Vagina (tissue), 2 donors: Measurements from ENCODE around the gene NEIL1. TPM values are rescaled to one million over a fixed set of nuclear protein-coding genes. Genes with fewer than 3 reads are reported as not detected.

Source experiments
- DNase-seq, 2 donors: peaks; one replicate each; pipeline ENCODE4 v3.0.0-alpha.2; 2017; ENCODE audit errors: extremely low spot score in 2 of 2
- H3K27ac ChIP-seq: fragments of 200-600 bp; sonication (generic); one replicate; pipeline ENCODE4 v1.5.1; 2019
- H3K27me3 ChIP-seq: fragments of 200-600 bp; sonication (generic); one replicate; pipeline ENCODE4 v1.5.1; 2019
- H3K36me3 ChIP-seq, 2 donors: fragments of 200-600 bp; sonication (generic); one replicate each; pipeline ENCODE4 v1.5.1; 2017 to 2019
- H3K4me1 ChIP-seq: fragments of 200-600 bp; sonication (generic); one replicate; pipeline ENCODE4 v1.5.1; 2019
- H3K4me3 ChIP-seq, 2 donors: fragments of 200-600 bp; sonication (generic); 1 replicate in 1 of 2; 2 replicates in 1 of 2; pipeline ENCODE4 v1.5.1; 2016 to 2019
- H3K9me3 ChIP-seq: fragments of 200-600 bp; sonication (generic); one replicate; pipeline ENCODE4 v1.5.1; 2019
- POLR2A ChIP-seq, 2 donors: fragments of 450-650 bp; IDR thresholded peaks; one replicate each; pipeline ENCODE4 v1.6.1; 2017; ENCODE audit warnings: antibody characterized with exemption in 2 of 2, mild to moderate bottlenecking in 2 of 2, moderate library complexity in 2 of 2
- POLR2AphosphoS5 ChIP-seq, 2 donors: sonication (generic); formaldehyde crosslinking; IDR thresholded peaks; one replicate each; pipeline ENCODE4 v1.9.0; 2017; ENCODE audit warnings: antibody characterized with exemption in 2 of 2, mild to moderate bottlenecking in 2 of 2, low read depth in 1 of 2; ENCODE audit not compliant: insufficient read depth in 1 of 2
- intact Hi-C: fragments of 100-400 bp; cut with DNase I; formaldehyde crosslinking; loops from one replicate; pipeline ENCODE4 v1.15.1; 2023
- total RNA-seq: library from RNA; depleted of rRNA; stranded (reverse); fragments of >200 nt; gene quantifications from one replicate; pipeline ENCODE4 v1.2.3, GENCODE V29; 2016
- TF ChIP-seq, protein P1 (sequence below), 3 experiments: fragments of 450-650 bp in 2 of 3; fragments of 200-600 bp in 1 of 3; sonication (generic) in 1 of 3; IDR thresholded peaks; one replicate each; pipeline ENCODE4 v1.5.1; 2017 to 2019; ENCODE audit warnings: antibody characterized with exemption in 3 of 3, mild to moderate bottlenecking in 2 of 3, moderate library complexity in 2 of 3

Gene NEIL1
- total RNA-seq, 1 donor from 2014 or later, result 69.2 TPM

DNA sequence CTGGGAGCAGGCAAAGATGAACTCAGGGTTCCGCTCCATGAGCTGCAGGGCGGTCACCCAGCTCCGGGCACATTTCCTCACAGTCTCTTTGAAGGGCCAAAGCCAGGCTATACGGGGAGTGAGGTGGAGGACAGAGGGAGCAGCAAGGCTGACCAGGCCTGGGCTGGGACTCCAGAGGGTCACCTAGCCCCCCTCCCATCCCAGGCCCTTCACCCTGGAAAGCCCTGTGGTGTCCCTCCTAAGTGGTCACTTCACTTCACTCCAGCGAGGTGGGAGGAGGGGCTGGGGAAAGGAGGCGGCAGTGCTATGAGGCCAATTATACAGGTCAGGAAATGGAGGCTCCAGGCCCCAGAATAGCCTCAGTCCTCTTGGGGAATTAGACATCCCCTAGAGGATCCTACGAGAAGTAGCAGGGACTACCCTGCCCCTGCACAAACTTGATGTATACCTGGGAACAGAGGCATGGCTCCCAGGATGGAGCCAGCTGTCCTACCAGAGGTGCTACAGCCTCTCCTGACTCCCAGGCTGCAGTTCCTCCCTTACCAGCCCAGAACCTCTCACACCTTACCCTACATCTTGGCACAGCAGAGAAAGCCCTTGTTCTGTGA lies 15.9 kb downstream of the NEIL1 start:
- TF ChIP-seq, protein P1, sequence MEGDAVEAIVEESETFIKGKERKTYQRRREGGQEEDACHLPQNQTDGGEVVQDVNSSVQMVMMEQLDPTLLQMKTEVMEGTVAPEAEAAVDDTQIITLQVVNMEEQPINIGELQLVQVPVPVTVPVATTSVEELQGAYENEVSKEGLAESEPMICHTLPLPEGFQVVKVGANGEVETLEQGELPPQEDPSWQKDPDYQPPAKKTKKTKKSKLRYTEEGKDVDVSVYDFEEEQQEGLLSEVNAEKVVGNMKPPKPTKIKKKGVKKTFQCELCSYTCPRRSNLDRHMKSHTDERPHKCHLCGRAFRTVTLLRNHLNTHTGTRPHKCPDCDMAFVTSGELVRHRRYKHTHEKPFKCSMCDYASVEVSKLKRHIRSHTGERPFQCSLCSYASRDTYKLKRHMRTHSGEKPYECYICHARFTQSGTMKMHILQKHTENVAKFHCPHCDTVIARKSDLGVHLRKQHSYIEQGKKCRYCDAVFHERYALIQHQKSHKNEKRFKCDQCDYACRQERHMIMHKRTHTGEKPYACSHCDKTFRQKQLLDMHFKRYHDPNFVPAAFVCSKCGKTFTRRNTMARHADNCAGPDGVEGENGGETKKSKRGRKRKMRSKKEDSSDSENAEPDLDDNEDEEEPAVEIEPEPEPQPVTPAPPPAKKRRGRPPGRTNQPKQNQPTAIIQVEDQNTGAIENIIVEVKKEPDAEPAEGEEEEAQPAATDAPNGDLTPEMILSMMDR (IDR thresholded peaks at IDR 0.05), result no peak
- TF ChIP-seq POLR2AphosphoS5 (IDR thresholded peaks at IDR 0.05; ENCODE audit: insufficient read depth in 1 of 2, low read depth in 1 of 2) (no peak), POLR2A (IDR thresholded peaks at IDR 0.05) (no peak)
- DNase-seq, result no peak
- peaks cover 6% of the 10 kb centered on the region for H3K4me1 ChIP-seq
- H3K27me3 ChIP-seq, result no peaks in the 10 kb centered on the region
- H3K9me3 ChIP-seq, result no peaks in the 10 kb centered on the region
- intact Hi-C loops, result no loop called here
- no peak overlapping the region for H3K27ac ChIP-seq
- peaks cover 0 to 45% of the 10 kb centered on the region in 2 donors for H3K36me3 ChIP-seq
- H3K4me3 ChIP-seq, result no peak overlapping the region

- Histone ChIP-seq H3K9me3 (no peaks in the 10 kb centered on the region), H3K36me3 (peaks cover 0 to 35% of the 10 kb centered on the region in 2 donors), H3K4me1 (peaks cover 7% of the 10 kb centered on the region), H3K27me3 (no peaks in the 10 kb centered on the region), H3K27ac (no peak overlapping the region), H3K4me3 (no peak overlapping the region)
- DNase-seq, result no peak
- intact Hi-C loops, result no loop called here
- TF ChIP-seq POLR2AphosphoS5 (IDR thresholded peaks at IDR 0.05; ENCODE audit: insufficient read depth in 1 of 2, low read depth in 1 of 2) (no peak), POLR2A (IDR thresholded peaks at IDR 0.05) (no peak)
- TF ChIP-seq, protein P1 (IDR thresholded peaks at IDR 0.05), result no peak
Observed at GRCh38 chr15:75363786-75364185, 16.9 kb downstream of the NEIL1 start.

DNA sequence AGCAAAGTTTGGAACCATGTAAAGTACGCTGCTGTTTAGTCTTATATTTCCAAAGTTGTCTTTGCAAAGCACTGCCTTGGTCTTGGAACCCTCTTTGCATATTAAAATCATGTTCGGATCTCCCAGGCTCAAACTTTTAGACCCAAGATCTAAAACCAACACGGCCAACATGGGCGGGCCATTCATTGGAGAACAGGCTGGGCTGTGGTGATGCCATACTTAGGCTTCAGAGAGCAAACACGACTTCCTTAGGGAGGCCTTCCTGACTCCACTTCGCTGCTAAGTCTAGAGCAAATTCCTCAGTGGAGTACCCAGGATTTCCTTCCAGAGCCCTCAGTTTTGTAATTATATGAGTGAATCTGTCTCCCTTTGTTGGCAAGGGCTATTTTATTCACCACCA lies 18.0 kb downstream of the NEIL1 start:
- H3K36me3 ChIP-seq, result peaks cover 0 to 31% of the 10 kb centered on the region in 2 donors
- no peak for DNase-seq

GRCh38 chr15:75366163-75366562 lies 19.3 kb downstream of the NEIL1 start:
- no peak overlapping the region for H3K4me3 ChIP-seq
- peaks cover 0 to 40% of the 10 kb centered on the region in 2 donors for H3K36me3 ChIP-seq
- intact Hi-C loops, result loop anchor here (5.0 kb wide), 1 partner anchor 271 kb away; no protein-coding TSS in a partner anchor

More for the DNA sequence above, 18.0 kb downstream of the NEIL1 start:
- no peaks in the 10 kb centered on the region for H3K9me3 ChIP-seq
- no peak overlapping the region for H3K4me3 ChIP-seq
- no peak overlapping the region for H3K27ac ChIP-seq
- H3K4me1 ChIP-seq, result peaks cover 18% of the 10 kb centered on the region
- TF ChIP-seq, protein P1 (IDR thresholded peaks at IDR 0.05), result no peak
- TF ChIP-seq POLR2A (IDR thresholded peaks at IDR 0.05) (no peak), POLR2AphosphoS5 (IDR thresholded peaks at IDR 0.05; ENCODE audit: insufficient read depth in 1 of 2, low read depth in 1 of 2) (no peak)
- H3K27me3 ChIP-seq, result no peaks in the 10 kb centered on the region
- intact Hi-C loops, result loop anchor here (5.0 kb wide), 1 partner anchor 272 kb away; no protein-coding TSS in a partner anchor

More at GRCh38 chr15:75366163-75366562, 19.3 kb downstream of the NEIL1 start:
- H3K9me3 ChIP-seq, result no peaks in the 10 kb centered on the region
- H3K27ac ChIP-seq, result no peak overlapping the region
- peaks cover 20% of the 10 kb centered on the region for H3K4me1 ChIP-seq
- TF ChIP-seq POLR2AphosphoS5 (IDR thresholded peaks at IDR 0.05; ENCODE audit: insufficient read depth in 1 of 2, low read depth in 1 of 2), result no peak
- no peak for TF ChIP-seq POLR2A (IDR thresholded peaks at IDR 0.05)
- TF ChIP-seq, protein P1 (IDR thresholded peaks at IDR 0.05), result no peak
- no peak for DNase-seq
- no peaks in the 10 kb centered on the region for H3K27me3 ChIP-seq
